PC-3 (cell line): Measurements from ENCODE around the gene CREG2. TPM values are rescaled to one million over a fixed set of nuclear protein-coding genes. Genes with fewer than 3 reads are reported as not detected.

Experiments
- ATAC-seq: fragments of 200-7000 bp; cut with Tn5 transposase; 2 replicates; pipeline ENCODE4 v1.9.1; 2020; ENCODE audit warnings: mild to moderate bottlenecking, moderate library complexity
- BruUV-seq: library from RNA; stranded (reverse); fragments of 400-500 nt; replicated peaks from 2 replicates; lab custom pipeline; 2021; lab: Mats Ljungman, UMichigan
- CTCF ChIA-PET: fragments of 300-600 bp; sonication (Branson Sonifier 250); formaldehyde crosslinking; loops from one replicate; lab custom pipeline; 2022; ENCODE audit warnings: antibody characterized with exemption; lab: Charles Lee
- POLR2A ChIA-PET: fragments of 300-600 bp; sonication (Branson Sonifier 250); formaldehyde crosslinking; loops from one replicate; lab custom pipeline; 2022; ENCODE audit warnings: antibody characterized with exemption; ENCODE audit not compliant: unreplicated experiment; lab: Charles Lee
- DNase-seq: peaks from one replicate; pipeline ENCODE4 v3.0.0-alpha.2; 2015
- H2AFZ ChIP-seq: fragments of 300-600 bp; sonication (generic); 2 replicates; pipeline ENCODE4 v1.6.0; 2016; ENCODE audit warnings: antibody characterized with exemption, low read length
- H3F3A ChIP-seq: fragments of 300-600 bp; sonication (generic); one replicate; pipeline ENCODE4 v1.6.0; 2017; ENCODE audit warnings: antibody characterized with exemption, low read length, control low read depth, mild to moderate bottlenecking; ENCODE audit not compliant: unreplicated experiment
- H3K27ac ChIP-seq: fragments of 300-600 bp; sonication (generic); 2 replicates; pipeline ENCODE4 v1.5.1; 2016; ENCODE audit warnings: mild to moderate bottlenecking, low read length
- H3K27me3 ChIP-seq: fragments of 300-600 bp; sonication (generic); 2 replicates; pipeline ENCODE4 v1.6.1; 2016; ENCODE audit warnings: low read length, mixed read lengths
- H3K36me3 ChIP-seq: fragments of 300-600 bp; sonication (generic); 2 replicates; pipeline ENCODE4 v1.6.1; 2016; ENCODE audit warnings: low read depth, mixed run types, low read length, mixed read lengths
- H3K4me1 ChIP-seq: fragments of 300-600 bp; sonication (generic); 2 replicates; pipeline ENCODE4 v1.5.1; 2016; ENCODE audit warnings: low read length; ENCODE audit not compliant: insufficient read depth
- H3K4me2 ChIP-seq: fragments of 300-600 bp; sonication (generic); 2 replicates; pipeline ENCODE4 v1.6.0; 2016; ENCODE audit warnings: low read length
- H3K4me3 ChIP-seq: fragments of 300-600 bp; sonication (generic); 2 replicates; pipeline ENCODE4 v1.5.1; 2016; ENCODE audit warnings: mild to moderate bottlenecking, low read length, mixed read lengths
- H3K79me2 ChIP-seq: fragments of 300-600 bp; sonication (generic); 2 replicates; pipeline ENCODE4 v1.6.1; 2017; ENCODE audit warnings: low read length, mixed read lengths
- H3K9ac ChIP-seq: fragments of 300-600 bp; sonication (generic); 2 replicates; pipeline ENCODE4 v1.6.0; 2016; ENCODE audit warnings: mild to moderate bottlenecking, low read length
- H3K9me2 ChIP-seq: fragments of 300-600 bp; sonication (generic); replicated peaks from 2 replicates; pipeline ENCODE4 v1.6.1; 2016; ENCODE audit warnings: mixed run types, low read length, mixed read lengths
- H3K9me3 ChIP-seq: fragments of 300-600 bp; sonication (generic); 2 replicates; pipeline ENCODE4 v1.6.1; 2016; ENCODE audit warnings: low read length, mixed read lengths
- H4K20me1 ChIP-seq: fragments of 300-600 bp; sonication (generic); 2 replicates; pipeline ENCODE4 v1.6.1; 2016; ENCODE audit warnings: low read length, mixed read lengths
- CTCF ChIP-seq: fragments of 300-600 bp; sonication (generic); conservative IDR thresholded peaks from 2 replicates; pipeline ENCODE4 v1.5.1; 2017; ENCODE audit warnings: antibody characterized with exemption, low read depth, mild to moderate bottlenecking, low read length
- EZH2 ChIP-seq: fragments of 300-600 bp; sonication (generic); IDR thresholded peaks from one replicate; pipeline ENCODE4 v1.6.1; 2017; ENCODE audit warnings: antibody characterized with exemption, mild to moderate bottlenecking, low read length; ENCODE audit not compliant: unreplicated experiment
- EZH2phosphoT487 ChIP-seq: fragments of 300-600 bp; sonication (generic); IDR thresholded peaks from 2 replicates; pipeline ENCODE4 v1.6.1; 2018; ENCODE audit warnings: mild to moderate bottlenecking, antibody characterized with exemption, low read length, borderline replicate concordance
- intact Hi-C: fragments of 100-400 bp; cut with micrococcal nuclease; formaldehyde crosslinking; loops from 2 replicates; pipeline ENCODE4 v1.9.0; 2023
- total RNA-seq: library from RNA; depleted of rRNA; stranded (reverse); fragments of >200 nt; gene quantifications from 2 replicates; pipeline ENCODE4 v1.2.3, GENCODE V29; 2014

Gene CREG2
- total RNA-seq, 1 experiment from 2014 or later = 40.0 TPM

DNA sequence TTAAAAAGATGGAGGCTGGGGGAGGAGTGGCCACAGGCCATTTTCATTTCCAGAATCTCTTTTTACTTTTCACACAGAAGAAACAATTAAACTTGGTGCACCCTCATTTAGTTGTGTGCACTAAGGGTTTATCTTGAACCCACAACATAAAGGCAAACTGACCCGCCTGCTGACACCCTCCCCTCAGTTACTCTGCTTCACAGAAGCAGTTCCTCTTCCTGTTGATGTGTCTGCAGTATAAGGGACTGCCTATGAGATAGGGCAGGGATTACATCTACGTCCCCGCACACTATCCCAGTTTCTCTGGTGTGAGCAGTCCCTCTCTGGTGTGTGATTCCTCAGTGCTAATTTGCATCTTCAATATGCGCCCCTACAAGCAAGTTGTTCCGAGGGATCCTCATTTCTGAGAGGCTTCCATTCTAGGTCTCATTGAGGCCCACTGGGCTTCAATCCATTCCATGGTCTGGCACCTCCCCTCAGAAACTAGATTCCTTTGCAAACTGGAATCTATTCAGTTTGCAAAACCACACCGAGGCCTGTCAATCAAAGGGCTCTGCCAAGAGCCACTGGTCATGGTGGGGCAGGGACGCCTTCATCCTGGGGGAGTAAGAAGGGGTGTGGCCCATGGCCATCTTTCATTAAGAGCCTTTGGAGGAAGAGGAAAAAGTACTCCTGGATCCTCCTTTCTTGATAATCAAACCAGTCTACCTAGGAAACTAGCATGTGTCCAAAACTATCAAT is 12.3 kb downstream of the CREG2 start:
- H3K27me3 ChIP-seq = no peaks in the 10 kb centered on the region
- no peaks in the 10 kb centered on the region for H4K20me1 ChIP-seq
- no peak overlapping the region for H2AFZ ChIP-seq
- H3K4me1 ChIP-seq = no peaks in the 10 kb centered on the region
- no peaks in the 10 kb centered on the region for H3K36me3 ChIP-seq
- H3F3A ChIP-seq = no peaks in the 10 kb centered on the region
- DNase-seq (no peak), ATAC-seq (no peak)
- ChIA-PET POLR2A (no interaction called here), CTCF (no interaction called here)
- no peak for TF ChIP-seq CTCF
- no peak for TF ChIP-seq EZH2phosphoT487
- no peak for TF ChIP-seq EZH2
- BruUV-seq = no TSS peak
- no peak overlapping the region for H3K4me2 ChIP-seq
- intact Hi-C loops = no loop called here
- no peak overlapping the region for H3K9ac ChIP-seq
- H3K9me2 ChIP-seq = no peaks in the 10 kb centered on the region
- H3K9me3 ChIP-seq = no peaks in the 10 kb centered on the region
- H3K79me2 ChIP-seq = no peaks in the 10 kb centered on the region
- H3K4me3 ChIP-seq = no peak overlapping the region
- no peak overlapping the region for H3K27ac ChIP-seq

- H3K27ac ChIP-seq = no peak overlapping the region
- no peak overlapping the region for H2AFZ ChIP-seq
- no peak overlapping the region for H3K9ac ChIP-seq
- ATAC-seq (no peak), DNase-seq (no peak)
- ChIA-PET CTCF (no interaction called here), POLR2A (interaction anchor here (0.6 kb wide), 1 partner anchor 8 kb away, joined by 3 read pairs; no protein-coding TSS in a partner anchor)
- no peaks in the 10 kb centered on the region for H3F3A ChIP-seq
- no peaks in the 10 kb centered on the region for H3K27me3 ChIP-seq
- BruUV-seq = no TSS peak
- H3K9me3 ChIP-seq = no peaks in the 10 kb centered on the region
- no peaks in the 10 kb centered on the region for H4K20me1 ChIP-seq
- H3K9me2 ChIP-seq = no peaks in the 10 kb centered on the region
- H3K79me2 ChIP-seq = no peaks in the 10 kb centered on the region
- TF ChIP-seq EZH2phosphoT487 = no peak
- TF ChIP-seq EZH2 = no peak
- TF ChIP-seq CTCF = no peak
- H3K4me3 ChIP-seq = no peak overlapping the region
- intact Hi-C loops = no loop called here
- H3K4me2 ChIP-seq = no peak overlapping the region
- H3K36me3 ChIP-seq = no peaks in the 10 kb centered on the region
- H3K4me1 ChIP-seq = no peaks in the 10 kb centered on the region
Measured at GRCh38 chr2:101372792-101373191, 14.5 kb downstream of the CREG2 start.

GRCh38 chr2:101371636-101372035 is 15.7 kb downstream of the CREG2 start:
- H3K9me3 ChIP-seq = no peaks in the 10 kb centered on the region
- no peak overlapping the region for H2AFZ ChIP-seq
- H3K27ac ChIP-seq = no peak overlapping the region
- H3K36me3 ChIP-seq = no peaks in the 10 kb centered on the region
- H3K9me2 ChIP-seq = no peaks in the 10 kb centered on the region
- ChIA-PET POLR2A (no interaction called here), CTCF (no interaction called here)
- no peaks in the 10 kb centered on the region for H4K20me1 ChIP-seq
- no peaks in the 10 kb centered on the region for H3K27me3 ChIP-seq
- intact Hi-C loops = no loop called here
- H3K9ac ChIP-seq = no peak overlapping the region
- no peaks in the 10 kb centered on the region for H3K79me2 ChIP-seq
- H3K4me3 ChIP-seq = no peak overlapping the region
- no peaks in the 10 kb centered on the region for H3K4me1 ChIP-seq
- TF ChIP-seq EZH2 = no peak
- no peak for TF ChIP-seq EZH2phosphoT487
- TF ChIP-seq CTCF = no peak
- no peaks in the 10 kb centered on the region for H3F3A ChIP-seq
- H3K4me2 ChIP-seq = no peak overlapping the region
- BruUV-seq = no TSS peak
- no peak for ATAC-seq
- no peak for DNase-seq
